T-cell (primary cell): Measurements from ENCODE around the gene ZNF688. TPM values are rescaled to one million over a fixed set of nuclear protein-coding genes. Genes with fewer than 3 reads are reported as not detected.

Experiments
- ATAC-seq, 4 experiments: fragments of 200-7000 bp in 3 of 4; fragments of 150-1000 bp in 1 of 4; cut with Tn5 transposase; replicated peaks in 1 of 4; 1 replicate in 3 of 4; 2 replicates in 1 of 4; pipeline ENCODE4 v1.10.0; 2021; ENCODE audit warnings: moderate library complexity in 3 of 4, mild to moderate bottlenecking in 2 of 4, moderate number of reproducible peaks in 1 of 4
- CTCF ChIA-PET, 2 donors: fragments of 300-600 bp; sonication (Branson Sonifier 250); formaldehyde crosslinking; loops; one replicate each; lab custom pipeline; 2022; ENCODE audit warnings: antibody characterized with exemption in 2 of 2; lab: Charles Lee
- POLR2A ChIA-PET, 2 donors: fragments of 300-600 bp; sonication (Branson Sonifier 250); formaldehyde crosslinking; loops; one replicate each; lab custom pipeline; 2022; ENCODE audit warnings: antibody characterized with exemption in 2 of 2; lab: Charles Lee
- DNase-seq, 35 experiments: peaks; one replicate each; pipeline versions ENCODE4 v3.0.0 to v3.0.0-alpha.2; 2013 to 2023
- H3K27ac ChIP-seq: one replicate; pipeline ENCODE4 v1.5.1; 2013; ENCODE audit warnings: low read length
- H3K27me3 ChIP-seq, 2 experiments: replicated peaks in 1 of 2; 1 replicate in 1 of 2; 2 replicates in 1 of 2; pipeline versions ENCODE4 v1.6.1 to v1.7.0; 2013; ENCODE audit warnings: low read length in 1 of 2, mixed read lengths in 1 of 2; ENCODE audit not compliant: control insufficient read depth in 2 of 2, insufficient read depth in 2 of 2; ENCODE audit errors: extremely low read depth in 1 of 2
- H3K36me3 ChIP-seq, 2 donors: 1 replicate in 1 of 2; 2 replicates in 1 of 2; pipeline versions ENCODE4 v1.6.1 to v1.7.0; 2013; ENCODE audit warnings: low read length in 1 of 2; ENCODE audit not compliant: control insufficient read depth in 2 of 2, insufficient read depth in 1 of 2; ENCODE audit errors: extremely low read depth in 1 of 2
- H3K4me1 ChIP-seq, 2 experiments: 1 replicate in 1 of 2; 2 replicates in 1 of 2; pipeline versions ENCODE4 v1.6.1 to v1.7.0; 2013; ENCODE audit warnings: low read length in 2 of 2, mixed read lengths in 1 of 2; ENCODE audit not compliant: insufficient read depth in 2 of 2, control insufficient read depth in 1 of 2; ENCODE audit errors: extremely low read depth in 1 of 2
- H3K4me3 ChIP-seq, 2 donors: 1 replicate in 1 of 2; 2 replicates in 1 of 2; pipeline versions ENCODE4 v1.5.1 to v1.7.0; 2013; ENCODE audit warnings: mild to moderate bottlenecking in 2 of 2, low read length in 1 of 2, moderate library complexity in 1 of 2; ENCODE audit not compliant: control insufficient read depth in 1 of 2; ENCODE audit errors: extremely low read depth in 1 of 2
- H3K9me3 ChIP-seq: 2 replicates; pipeline ENCODE4 v1.7.0; 2013
- H3K27ac Mint-ChIP-seq, 2 donors: one replicate each; pipeline ENCODE4 v1.8.0; 2020 to 2021; ENCODE audit warnings: mild to moderate bottlenecking in 2 of 2, mixed read lengths in 2 of 2
- H3K27me3 Mint-ChIP-seq, 2 donors: one replicate each; pipeline ENCODE4 v1.8.0; 2021 to 2022; ENCODE audit warnings: mixed read lengths in 2 of 2
- H3K36me3 Mint-ChIP-seq: one replicate; pipeline ENCODE4 v1.8.0; 2021; ENCODE audit warnings: mixed read lengths
- H3K4me1 Mint-ChIP-seq, 3 donors: one replicate each; pipeline ENCODE4 v1.8.0; 2020 to 2022; ENCODE audit warnings: mixed read lengths in 3 of 3, mild to moderate bottlenecking in 1 of 3
- H3K4me3 Mint-ChIP-seq, 3 donors: one replicate each; pipeline ENCODE4 v1.8.0; 2020 to 2022; ENCODE audit warnings: mild to moderate bottlenecking in 3 of 3, mixed read lengths in 3 of 3, moderate library complexity in 3 of 3
- H3K9me3 Mint-ChIP-seq, 3 donors: one replicate each; pipeline ENCODE4 v1.8.0; 2020 to 2022; ENCODE audit warnings: mixed read lengths in 3 of 3
- WGBS: methylation state at CpG from one replicate; pipeline ENCODE4 v1.1.5; 2013; ENCODE audit warnings: missing lambda C conversion rate; ENCODE audit not compliant: insufficient coverage; 5-methylcytosine and 5-hydroxymethylcytosine counted together
- total RNA-seq, 35 experiments: library from RNA in 6 of 35; stranded (reverse) in 6 of 35; fragments of 120-200 nt in 1 of 35; gene quantifications; one replicate each; pipeline versions ENCODE4 v1.2.1 to v1.2.4 and lab custom pipeline; 2013 to 2026

The ZNF688 gene
- total RNA-seq, 5 donors from 2014 or later (not counting 1 experiment from before 2014, with no cell fraction given) = 11.9 to 25.9 (median 20.7) TPM

DNA sequence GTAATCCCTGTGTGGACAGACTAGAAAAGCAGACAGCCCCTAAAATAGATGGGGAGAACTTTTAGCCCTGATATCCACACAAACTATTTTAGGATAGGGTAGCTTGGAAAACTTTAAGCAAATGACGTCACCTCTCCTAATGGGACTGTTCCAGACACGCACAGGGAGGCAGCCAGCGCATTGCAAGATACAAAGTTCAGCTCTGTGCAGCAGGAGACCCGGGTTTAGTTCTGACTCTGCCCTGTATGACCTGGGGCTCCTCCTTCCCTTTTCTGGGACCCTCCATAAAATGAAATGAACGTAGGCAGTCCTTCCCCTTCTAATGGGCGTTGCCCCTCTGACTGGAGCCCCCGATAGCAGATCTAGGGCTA lies 32.4 kb upstream of the ZNF688 start:
- no peak overlapping the region for H3K27ac ChIP-seq
- H3K4me3 ChIP-seq = no peak overlapping the region
- CTCF ChIA-PET = no interaction called here
- DNase-seq (no peak), ATAC-seq (no peak)
- Mint-ChIP-seq H3K27me3 (no peaks in the 10 kb centered on the region), H3K36me3 (peaks cover 24% of the 10 kb centered on the region), H3K9me3 (no peaks in the 10 kb centered on the region), H3K4me3 (no peak overlapping the region), H3K27ac (no peak overlapping the region), H3K4me1 (peaks cover 8 to 18% (median 15%) of the 10 kb centered on the region in 3 donors)
- POLR2A ChIA-PET = interaction anchor here in 1 of 2 donors (0.5 kb wide), 1 partner anchor 128 kb away, joined by 3 read pairs; no protein-coding TSS in a partner anchor
- 100% methylated on average over 6 of the region's 7 CpGs for WGBS
- H3K36me3 ChIP-seq = peaks cover 9 to 47% of the 10 kb centered on the region in 2 donors
- H3K9me3 ChIP-seq = no peaks in the 10 kb centered on the region
- H3K27me3 ChIP-seq = no peaks in the 10 kb centered on the region
- H3K4me1 ChIP-seq = peaks cover 0 to 6% of the 10 kb centered on the region in 2 experiments

DNA sequence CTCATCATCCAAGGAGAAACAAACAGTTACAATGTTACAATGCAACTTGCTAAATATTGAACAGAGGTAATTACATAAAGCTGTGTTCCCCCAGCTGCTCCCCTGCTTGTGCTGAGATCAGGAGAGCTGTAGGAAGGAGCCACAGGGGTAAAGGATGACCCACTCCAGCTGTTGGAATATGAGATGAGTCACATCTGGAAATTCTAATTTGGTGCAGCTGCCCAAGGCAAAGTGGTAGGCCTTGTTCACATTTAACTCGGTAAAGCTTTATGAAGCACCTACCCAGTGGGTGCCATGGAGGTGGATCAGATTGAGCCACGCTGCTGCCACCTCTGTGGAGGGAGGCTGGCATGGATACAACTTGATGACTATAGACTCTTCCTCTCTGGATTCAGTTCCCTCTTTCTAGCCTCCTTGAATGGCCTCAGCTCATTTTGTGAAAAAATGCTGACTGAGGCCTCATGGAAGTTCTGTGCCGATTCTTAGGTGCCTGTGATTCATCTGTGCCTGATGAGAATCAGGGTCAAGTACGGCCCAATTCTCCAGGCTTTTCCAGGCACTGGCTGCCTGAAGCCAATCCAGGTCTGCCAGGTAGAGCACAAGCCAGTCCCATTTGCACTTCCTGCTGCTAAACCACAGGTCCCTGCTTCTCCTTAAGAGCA lies 31.2 kb upstream of the ZNF688 start:
- 83% methylated on average over 2 of the region's 4 CpGs for WGBS
- Mint-ChIP-seq H3K4me3 (no peak overlapping the region), H3K27ac (no peak overlapping the region), H3K36me3 (peaks cover 24% of the 10 kb centered on the region), H3K4me1 (peaks cover 3 to 12% (median 12%) of the 10 kb centered on the region in 3 donors), H3K27me3 (no peaks in the 10 kb centered on the region), H3K9me3 (no peaks in the 10 kb centered on the region)
- H3K27me3 ChIP-seq = no peaks in the 10 kb centered on the region
- DNase-seq = no peak
- peaks cover 6 to 42% of the 10 kb centered on the region in 2 donors for H3K36me3 ChIP-seq
- CTCF ChIA-PET = interaction anchor here in 1 of 2 donors (0.6 to 1.4 kb wide), 2 partner anchors 9 to 74 kb away, joined by 3 to 5 read pairs; no protein-coding TSS in a partner anchor
- no peak overlapping the region for H3K27ac ChIP-seq
- no peak for ATAC-seq
- POLR2A ChIA-PET = interaction anchor here (0.5 to 1.2 kb wide), 5 partner anchors 114 to 496 kb away, joined by 3 to 5 read pairs (median 3); no protein-coding TSS in a partner anchor
- no peaks in the 10 kb centered on the region for H3K9me3 ChIP-seq
- H3K4me1 ChIP-seq = peaks cover 0 to 3% of the 10 kb centered on the region in 2 experiments
- H3K4me3 ChIP-seq = no peak overlapping the region

GRCh38 chr16:30601966-30602365 lies 30.5 kb upstream of the ZNF688 start:
- Mint-ChIP-seq H3K27me3 (no peaks in the 10 kb centered on the region), H3K4me1 (peaks cover 0 to 9% (median 7%) of the 10 kb centered on the region in 3 donors), H3K36me3 (peaks cover 24% of the 10 kb centered on the region), H3K27ac (no peak overlapping the region), H3K4me3 (no peak overlapping the region), H3K9me3 (no peaks in the 10 kb centered on the region)
- ChIA-PET POLR2A (interaction anchor here in 1 of 2 donors (0.6 kb wide), 1 partner anchor 141 kb away, joined by 3 read pairs; no protein-coding TSS in a partner anchor), CTCF (interaction anchor here in 1 of 2 donors (1.4 kb wide), 1 partner anchor 8 kb away, joined by 5 read pairs; no protein-coding TSS in a partner anchor)
- H3K36me3 ChIP-seq = peaks cover 0 to 38% of the 10 kb centered on the region in 2 donors
- H3K27ac ChIP-seq = no peak overlapping the region
- DNase-seq (no peak), ATAC-seq (no peak)
- H3K9me3 ChIP-seq = no peaks in the 10 kb centered on the region
- 100% methylated on average over 1 of the region's 4 CpGs for WGBS
- H3K27me3 ChIP-seq = no peaks in the 10 kb centered on the region
- H3K4me3 ChIP-seq = no peak overlapping the region
- peaks cover 0 to 3% of the 10 kb centered on the region in 2 experiments for H3K4me1 ChIP-seq

DNA sequence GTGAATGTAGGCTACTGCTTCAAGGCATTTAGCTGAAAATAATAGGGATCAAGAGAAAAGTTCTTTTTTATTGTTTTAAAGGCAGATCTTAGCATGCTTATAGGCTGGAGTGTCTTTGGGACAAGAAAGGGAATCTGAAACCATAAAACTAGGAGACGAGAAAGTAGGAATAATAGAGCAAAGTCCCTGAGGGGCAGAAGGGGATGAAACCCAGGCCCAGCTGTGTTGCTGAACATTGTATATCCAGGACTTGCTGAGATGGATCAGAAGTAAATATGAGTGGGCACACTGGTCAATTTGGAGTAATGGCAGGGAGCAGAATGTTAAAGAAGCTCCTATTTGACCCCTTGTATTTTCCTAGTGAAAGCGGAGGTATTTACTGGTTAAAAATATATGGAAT lies 29.4 kb upstream of the ZNF688 start:
- H3K27ac Mint-ChIP-seq = no peak overlapping the region
- no peak overlapping the region for H3K4me3 Mint-ChIP-seq
- ChIA-PET CTCF (interaction anchor here (0.5 to 1.2 kb wide), 3 partner anchors 67 to 539 kb away, joined by 3 to 4 read pairs (median 3); no protein-coding TSS in a partner anchor), POLR2A (no interaction called here)
- peaks cover 0 to 4% (median 0%) of the 10 kb centered on the region in 3 donors for H3K4me1 Mint-ChIP-seq
- WGBS = 89% methylated on average over 1 of the region's 2 CpGs
- no peaks in the 10 kb centered on the region for H3K9me3 Mint-ChIP-seq
- H3K27me3 ChIP-seq = no peaks in the 10 kb centered on the region
- DNase-seq (no peak), ATAC-seq (no peak)
- H3K36me3 Mint-ChIP-seq = peaks cover 19% of the 10 kb centered on the region
- no peak overlapping the region for H3K4me3 ChIP-seq
- peaks cover 0 to 34% of the 10 kb centered on the region in 2 donors for H3K36me3 ChIP-seq
- H3K27me3 Mint-ChIP-seq = no peaks in the 10 kb centered on the region
- H3K4me1 ChIP-seq = peaks cover 0 to 3% of the 10 kb centered on the region in 2 experiments
- H3K9me3 ChIP-seq = no peaks in the 10 kb centered on the region
- no peak overlapping the region for H3K27ac ChIP-seq

- no peak overlapping the region for H3K4me3 ChIP-seq
- CTCF ChIA-PET = interaction anchor here (0.5 to 1.2 kb wide), 2 partner anchors 66 to 152 kb away, joined by 3 to 4 read pairs; no protein-coding TSS in a partner anchor
Measured at GRCh38 chr16:30600215-30600614, 28.7 kb upstream of the ZNF688 start.

GRCh38 chr16:30592871-30593270 lies 21.4 kb upstream of the ZNF688 start:
- ChIA-PET POLR2A (interaction anchor here (0.5 to 0.7 kb wide), 5 partner anchors 13 to 126 kb away, joined by 5 to 10 read pairs (median 7); no protein-coding TSS in a partner anchor), CTCF (interaction anchor here in 1 of 2 donors (0.6 to 1.7 kb wide), 3 partner anchors 10 to 163 kb away, joined by 5 to 6 read pairs (median 6); partner anchors contain the start of gene DCTPP1)
- H3K4me1 Mint-ChIP-seq = peaks cover 0 to 1% (median 0%) of the 10 kb centered on the region in 3 donors
- no peak for ATAC-seq
- no peaks in the 10 kb centered on the region for H3K36me3 Mint-ChIP-seq
- H3K4me3 ChIP-seq = no peak overlapping the region
- H3K36me3 ChIP-seq = no peaks in the 10 kb centered on the region
- WGBS = no CpG with 5 or more reads among the region's 4 CpGs
- no peaks in the 10 kb centered on the region for H3K27me3 Mint-ChIP-seq
- H3K27ac Mint-ChIP-seq = no peak overlapping the region
- no peaks in the 10 kb centered on the region for H3K9me3 ChIP-seq
- H3K27me3 ChIP-seq = no peaks in the 10 kb centered on the region
- no peak for DNase-seq
- no peaks in the 10 kb centered on the region for H3K4me1 ChIP-seq
- no peak overlapping the region for H3K4me3 Mint-ChIP-seq
- H3K27ac ChIP-seq = no peak overlapping the region
- no peaks in the 10 kb centered on the region for H3K9me3 Mint-ChIP-seq

More at GRCh38 chr16:30600215-30600614, 28.7 kb upstream of the ZNF688 start:
- peaks cover 16% of the 10 kb centered on the region for H3K36me3 Mint-ChIP-seq
- no peaks in the 10 kb centered on the region for H3K27me3 ChIP-seq
- H3K27ac ChIP-seq = no peak overlapping the region
- POLR2A ChIA-PET = no interaction called here
- H3K4me3 Mint-ChIP-seq = no peak overlapping the region
- H3K27me3 Mint-ChIP-seq = no peaks in the 10 kb centered on the region
- H3K9me3 Mint-ChIP-seq = no peaks in the 10 kb centered on the region
- peaks cover 0 to 4% (median 0%) of the 10 kb centered on the region in 3 donors for H3K4me1 Mint-ChIP-seq
- ATAC-seq (no peak), DNase-seq (no peak)
- H3K36me3 ChIP-seq = peaks cover 0 to 32% of the 10 kb centered on the region in 2 donors
- H3K9me3 ChIP-seq = no peaks in the 10 kb centered on the region
- 92% methylated on average over 3 of the region's 3 CpGs for WGBS
- H3K4me1 ChIP-seq = peaks cover 0 to 3% of the 10 kb centered on the region in 2 experiments
- no peak overlapping the region for H3K27ac Mint-ChIP-seq
